CD4-positive, alpha-beta T cell (primary cell): Measurements from ENCODE around the gene TUT1. TPM values are rescaled to one million over a fixed set of nuclear protein-coding genes. Genes with fewer than 3 reads are reported as not detected.

Source experiments
- ATAC-seq: fragments of 200-7000 bp; cut with Tn5 transposase; one replicate; pipeline ENCODE4 v1.10.0; 2022; ENCODE audit warnings: mild to moderate bottlenecking; ENCODE audit not compliant: poor library complexity
- CTCF ChIA-PET: fragments of 350-600 bp; sonication (Branson Sonifier 250); formaldehyde crosslinking; loops from one replicate; lab custom pipeline; 2021; ENCODE audit warnings: antibody characterized with exemption, inconsistent platforms; lab: Charles Lee
- POLR2A ChIA-PET: fragments of 350-600 bp; sonication (Branson Sonifier 250); formaldehyde crosslinking; loops from one replicate; lab custom pipeline; 2021; ENCODE audit warnings: antibody characterized with exemption, inconsistent platforms; lab: Charles Lee
- DNase-seq, 14 experiments: peaks; one replicate each; pipeline ENCODE4 v3.0.0-alpha.2; 2013 to 2020; ENCODE audit warnings: mixed read lengths in 2 of 14
- H3K27ac ChIP-seq, 2 donors: one replicate each; pipeline versions ENCODE4 v1.5.1 to v1.7.0; 2013; ENCODE audit warnings: low read length in 2 of 2, low read depth in 1 of 2, mild to moderate bottlenecking in 1 of 2
- H3K27me3 ChIP-seq, 2 experiments: 1 replicate in 1 of 2; 2 replicates in 1 of 2; pipeline versions ENCODE4 v1.6.1 to v1.7.0; 2013; ENCODE audit warnings: low read length in 2 of 2, control low read depth in 1 of 2, mild to moderate bottlenecking in 1 of 2, moderate library complexity in 1 of 2; ENCODE audit not compliant: insufficient read depth in 2 of 2, control insufficient read depth in 1 of 2
- H3K36me3 ChIP-seq: one replicate; pipeline ENCODE4 v1.6.1; 2013; ENCODE audit warnings: low read length, control low read depth; ENCODE audit not compliant: insufficient read depth
- H3K4me1 ChIP-seq: one replicate; pipeline ENCODE4 v1.6.1; 2013; ENCODE audit warnings: low read length, control low read depth; ENCODE audit not compliant: insufficient read depth
- H3K4me3 ChIP-seq: one replicate; pipeline ENCODE4 v1.5.1; 2013; ENCODE audit warnings: mild to moderate bottlenecking, low read length, moderate library complexity
- H3K9me3 ChIP-seq, 2 experiments: 1 replicate in 1 of 2; 2 replicates in 1 of 2; pipeline versions ENCODE4 v1.6.1 to v1.7.0; 2013; ENCODE audit warnings: low read length in 2 of 2, mild to moderate bottlenecking in 2 of 2, control low read depth in 1 of 2, moderate library complexity in 1 of 2; ENCODE audit not compliant: control insufficient read depth in 1 of 2, insufficient read depth in 1 of 2
- H3K27ac Mint-ChIP-seq: one replicate; pipeline ENCODE4 v1.8.0; 2020; ENCODE audit warnings: mixed read lengths
- H3K27me3 Mint-ChIP-seq: one replicate; pipeline ENCODE4 v1.8.0; 2021; ENCODE audit warnings: mixed read lengths
- H3K36me3 Mint-ChIP-seq: one replicate; pipeline ENCODE4 v1.8.0; 2021; ENCODE audit warnings: low read depth, mixed read lengths
- H3K4me1 Mint-ChIP-seq: one replicate; pipeline ENCODE4 v1.8.0; 2021; ENCODE audit warnings: low read depth, mixed read lengths
- H3K4me3 Mint-ChIP-seq: one replicate; pipeline ENCODE4 v1.8.0; 2020; ENCODE audit warnings: mild to moderate bottlenecking, mixed read lengths
- H3K9me3 Mint-ChIP-seq: one replicate; pipeline ENCODE4 v1.8.0; 2020; ENCODE audit warnings: mixed read lengths
- CTCF ChIP-seq: fragments of 200-600 bp; IDR thresholded peaks from one replicate; pipeline ENCODE4 v1.8.0; 2022; ENCODE audit warnings: antibody characterized with exemption, mild to moderate bottlenecking
- intact Hi-C, 2 experiments: fragments of 100-400 bp; cut with DNase I in 1 of 2; cut with micrococcal nuclease in 1 of 2; formaldehyde crosslinking; loops; one replicate each; pipeline versions ENCODE4 v1.15.1 to v1.9.0; 2023 to 2025; cut with DNase I, micrococcal nuclease
- total RNA-seq, 174 experiments: library from RNA in 2 of 174; stranded (reverse) in 2 of 174; gene quantifications; one replicate each; pipeline ENCODE4 v1.2.3 and lab custom pipeline; 2021 to 2026

Gene TUT1
- total RNA-seq, 2 experiments from 2014 or later: 25.5 to 26.2 TPM

- ATAC-seq: no peak
- TF ChIP-seq CTCF: no peak
- no peak overlapping the region for H3K27ac Mint-ChIP-seq
- peaks cover 82% of the 10 kb centered on the region for H3K36me3 Mint-ChIP-seq
- no peaks in the 10 kb centered on the region for H3K27me3 ChIP-seq
- H3K27me3 Mint-ChIP-seq: no peaks in the 10 kb centered on the region
- H3K9me3 ChIP-seq: no peaks in the 10 kb centered on the region
- POLR2A ChIA-PET: interaction anchor here (1.5 kb wide), 1 partner anchor 36 kb away, joined by 6 read pairs; the partner anchor contains the start of gene TUT1
- peak in 1 of 14 experiments; percentile 20 for DNase-seq
- no peak overlapping the region for H3K27ac ChIP-seq
- H3K4me3 Mint-ChIP-seq: no peak overlapping the region
- H3K4me1 Mint-ChIP-seq: no peaks in the 10 kb centered on the region
- CTCF ChIA-PET: no interaction called here
- intact Hi-C loops: no loop called here
- H3K4me1 ChIP-seq: peaks cover under 1% of the 10 kb centered on the region
- H3K9me3 Mint-ChIP-seq: no peaks in the 10 kb centered on the region
- H3K4me3 ChIP-seq: no peak overlapping the region
- H3K36me3 ChIP-seq: peaks cover 72% of the 10 kb centered on the region
These were observed 36.4 kb upstream of the TUT1 start for GRCh38 chr11:62627713-62628112.

- Histone ChIP-seq H3K9me3 (no peaks in the 10 kb centered on the region), H3K36me3 (peaks cover 26% of the 10 kb centered on the region), H3K4me1 (peaks cover 31% of the 10 kb centered on the region), H3K27ac (peak overlapping the region; percentile 86 to 88), H3K27me3 (no peaks in the 10 kb centered on the region), H3K4me3 (peak overlapping the region; percentile 69)
- Mint-ChIP-seq H3K4me3 (peak overlapping the region; percentile 86), H3K36me3 (peaks cover 61% of the 10 kb centered on the region), H3K27me3 (no peaks in the 10 kb centered on the region), H3K4me1 (peaks cover 27% of the 10 kb centered on the region), H3K9me3 (no peaks in the 10 kb centered on the region), H3K27ac (peak overlapping the region; percentile 89)
- POLR2A ChIA-PET: interaction anchor here (0.6 to 6.0 kb wide), 20 partner anchors 10 to 1671 kb away, joined by 3 to 80 read pairs (median 13); partner anchors contain the start of genes C11orf98, CSKMT, EEF1G and EML3
- ATAC-seq (no peak), DNase-seq (peak in 2 of 14 experiments; percentile 31 to 53)
- CTCF ChIA-PET: interaction anchor here (0.6 to 3.6 kb wide), 6 partner anchors 9 to 164 kb away, joined by 3 to 10 read pairs (median 5); partner anchors contain the start of genes ROM1 and TUT1
- intact Hi-C loops: loop anchor here (1.0 to 5.0 kb wide), 4 partner anchors 24 to 50 kb away; partner anchors contain the start of genes GANAB (in 1 of the 2), INTS5 (in 1 of the 2), LBHD1 (in 1 of the 2) and TUT1 (in 1 of the 2)
- no peak for TF ChIP-seq CTCF
These were observed 31.3 kb upstream of the TUT1 start for GRCh38 chr11:62622476-62623089.

GRCh38 chr11:62621567-62622470, 30.5 kb upstream of the TUT1 start, which contains the start of gene B3GAT3:
Gene B3GAT3 (minus strand): TSS chr11:62621986. CDS start chr11:62621947, 39 bp downstream.
- DNase-seq (peak; percentile 91 to 99 (median 95)), ATAC-seq (peak; percentile 82)
- Mint-ChIP-seq H3K4me3 (peak within 1 kb of the TSS; percentile 95), H3K4me1 (peaks cover 27% of the 10 kb centered on the region), H3K27me3 (no peaks in the 10 kb centered on the region), H3K9me3 (no peaks in the 10 kb centered on the region), H3K36me3 (peaks cover 58% of the 10 kb centered on the region), H3K27ac (peak within 1 kb of the TSS; percentile 89)
- Histone ChIP-seq H3K4me1 (peaks cover 32% of the 10 kb centered on the region), H3K9me3 (no peaks in the 10 kb centered on the region), H3K36me3 (peaks cover 28% of the 10 kb centered on the region), H3K27ac (peak within 1 kb of the TSS; percentile 86 to 88), H3K27me3 (no peaks in the 10 kb centered on the region), H3K4me3 (peak within 1 kb of the TSS; percentile 69)
- CTCF ChIA-PET: interaction anchor here (0.6 to 3.6 kb wide), 7 partner anchors 8 to 165 kb away, joined by 3 to 10 read pairs (median 4); partner anchors contain the start of genes C11orf98, CSKMT, LBHD1 and ROM1
- POLR2A ChIA-PET: interaction anchor here (0.6 to 6.0 kb wide), 23 partner anchors 8 to 1672 kb away, joined by 3 to 80 read pairs (median 10); partner anchors contain the start of genes C11orf98, CSKMT, EEF1G and EML3
- intact Hi-C loops: loop anchor here (1.0 to 5.0 kb wide), 4 partner anchors 25 to 50 kb away; partner anchors contain the start of genes GANAB (in 1 of the 2), INTS5 (in 1 of the 2), LBHD1 (in 1 of the 2) and TUT1 (in 1 of the 2)
- no peak for TF ChIP-seq CTCF
